Brain microvascular endothelial cell (primary cell): ENCODE data around the gene SGCE.

Experiments
- DNase-seq: peaks from one replicate; pipeline ENCODE4 v3.0.0-alpha.2; 2020
- H3K27ac ChIP-seq: fragments of 250-450 bp; sonication (Bioruptor Pico); 2 replicates; pipeline ENCODE4 v1.5.1; 2020; ENCODE audit warnings: mild to moderate bottlenecking, moderate library complexity
- H3K27me3 ChIP-seq: fragments of 250-450 bp; sonication (Bioruptor Pico); replicated peaks from 2 replicates; pipeline ENCODE4 v1.5.1; 2020; ENCODE audit warnings: mild to moderate bottlenecking
- H3K36me3 ChIP-seq: fragments of 250-450 bp; sonication (Bioruptor Pico); replicated peaks from 2 replicates; pipeline ENCODE4 v1.5.1; 2020; ENCODE audit warnings: mild to moderate bottlenecking
- H3K4me3 ChIP-seq: 2 replicates; pipeline ENCODE4 v1.5.1; 2011; ENCODE audit warnings: low read depth, mild to moderate bottlenecking, control low read depth, low read length, moderate library complexity
- in situ Hi-C: cut with HindIII; loops from 2 replicates; pipeline ENCODE4 v1.10.0; 2017; ENCODE audit warnings: low sequenced_read_pairs, low pct_ligation_motif_present
- TF ChIP-seq, protein P1 (sequence below): IDR thresholded peaks from 2 replicates; pipeline ENCODE4 v1.5.1; 2011; ENCODE audit warnings: low read depth, mild to moderate bottlenecking, moderate library complexity, low read length, control low read depth, inconsistent platforms; ENCODE audit errors: missing control alignments

SGCE gene

DNA sequence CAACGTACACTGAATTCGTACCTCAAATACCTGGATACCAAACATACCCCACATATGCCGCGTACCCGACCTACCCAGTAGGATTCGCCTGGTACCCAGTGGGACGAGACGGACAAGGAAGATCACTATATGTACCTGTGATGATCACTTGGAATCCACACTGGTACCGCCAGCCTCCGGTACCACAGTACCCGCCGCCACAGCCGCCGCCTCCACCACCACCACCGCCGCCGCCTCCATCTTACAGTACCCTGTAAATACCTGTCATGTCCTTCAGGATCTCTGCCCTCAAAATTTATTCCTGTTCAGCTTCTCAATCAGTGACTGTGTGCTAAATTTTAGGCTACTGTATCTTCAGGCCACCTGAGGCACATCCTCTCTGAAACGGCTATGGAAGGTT, 9.5 kb upstream of the SGCE start:
- in situ Hi-C loops: no loop called here
- no peak overlapping the region for H3K27ac ChIP-seq
- H3K4me3 ChIP-seq: no peak overlapping the region
- H3K36me3 ChIP-seq: no peaks in the 10 kb centered on the region
- TF ChIP-seq, protein P1, sequence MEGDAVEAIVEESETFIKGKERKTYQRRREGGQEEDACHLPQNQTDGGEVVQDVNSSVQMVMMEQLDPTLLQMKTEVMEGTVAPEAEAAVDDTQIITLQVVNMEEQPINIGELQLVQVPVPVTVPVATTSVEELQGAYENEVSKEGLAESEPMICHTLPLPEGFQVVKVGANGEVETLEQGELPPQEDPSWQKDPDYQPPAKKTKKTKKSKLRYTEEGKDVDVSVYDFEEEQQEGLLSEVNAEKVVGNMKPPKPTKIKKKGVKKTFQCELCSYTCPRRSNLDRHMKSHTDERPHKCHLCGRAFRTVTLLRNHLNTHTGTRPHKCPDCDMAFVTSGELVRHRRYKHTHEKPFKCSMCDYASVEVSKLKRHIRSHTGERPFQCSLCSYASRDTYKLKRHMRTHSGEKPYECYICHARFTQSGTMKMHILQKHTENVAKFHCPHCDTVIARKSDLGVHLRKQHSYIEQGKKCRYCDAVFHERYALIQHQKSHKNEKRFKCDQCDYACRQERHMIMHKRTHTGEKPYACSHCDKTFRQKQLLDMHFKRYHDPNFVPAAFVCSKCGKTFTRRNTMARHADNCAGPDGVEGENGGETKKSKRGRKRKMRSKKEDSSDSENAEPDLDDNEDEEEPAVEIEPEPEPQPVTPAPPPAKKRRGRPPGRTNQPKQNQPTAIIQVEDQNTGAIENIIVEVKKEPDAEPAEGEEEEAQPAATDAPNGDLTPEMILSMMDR: no peak
- H3K27me3 ChIP-seq: no peaks in the 10 kb centered on the region
- no peak for DNase-seq

DNA sequence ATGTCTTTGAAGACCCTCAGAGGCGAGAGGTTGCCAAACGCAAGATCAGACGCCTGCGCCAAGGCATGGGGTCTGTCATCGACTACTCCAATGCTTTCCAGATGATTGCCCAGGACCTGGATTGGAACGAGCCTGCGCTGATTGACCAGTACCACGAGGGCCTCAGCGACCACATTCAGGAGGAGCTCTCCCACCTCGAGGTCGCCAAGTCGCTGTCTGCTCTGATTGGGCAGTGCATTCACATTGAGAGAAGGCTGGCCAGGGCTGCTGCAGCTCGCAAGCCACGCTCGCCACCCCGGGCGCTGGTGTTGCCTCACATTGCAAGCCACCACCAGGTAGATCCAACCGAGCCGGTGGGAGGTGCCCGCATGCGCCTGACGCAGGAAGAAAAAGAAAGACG, 8.1 kb upstream of the SGCE start:
- no peaks in the 10 kb centered on the region for H3K27me3 ChIP-seq
- no peak for DNase-seq
- TF ChIP-seq, protein P1: no peak
- in situ Hi-C loops: no loop called here
- no peaks in the 10 kb centered on the region for H3K36me3 ChIP-seq
- no peak overlapping the region for H3K27ac ChIP-seq
- H3K4me3 ChIP-seq: no peak overlapping the region

DNA sequence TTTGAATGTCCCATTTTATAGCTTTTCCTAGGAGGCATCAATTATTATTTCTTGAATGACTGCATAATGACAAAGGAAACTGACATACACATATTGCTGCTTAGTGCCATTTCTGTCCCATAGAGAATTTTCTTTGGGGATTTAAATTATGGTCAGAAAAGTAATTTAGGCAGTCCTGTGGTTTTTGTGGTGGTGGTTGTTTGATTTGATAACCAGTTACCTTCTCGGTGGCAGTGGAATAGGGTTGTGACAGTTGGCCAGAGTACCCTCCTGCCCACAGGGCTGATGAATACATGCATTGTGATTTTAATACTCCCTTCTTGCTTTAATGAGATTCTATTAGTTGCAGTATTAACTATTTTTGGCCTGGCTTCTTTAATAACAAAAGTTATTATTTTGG, 6.6 kb upstream of the SGCE start:
- no peak for DNase-seq
- TF ChIP-seq, protein P1: no peak
- in situ Hi-C loops: no loop called here
- H3K27me3 ChIP-seq: no peaks in the 10 kb centered on the region
- no peak overlapping the region for H3K27ac ChIP-seq
- H3K4me3 ChIP-seq: no peak overlapping the region
- H3K36me3 ChIP-seq: no peaks in the 10 kb centered on the region

DNA sequence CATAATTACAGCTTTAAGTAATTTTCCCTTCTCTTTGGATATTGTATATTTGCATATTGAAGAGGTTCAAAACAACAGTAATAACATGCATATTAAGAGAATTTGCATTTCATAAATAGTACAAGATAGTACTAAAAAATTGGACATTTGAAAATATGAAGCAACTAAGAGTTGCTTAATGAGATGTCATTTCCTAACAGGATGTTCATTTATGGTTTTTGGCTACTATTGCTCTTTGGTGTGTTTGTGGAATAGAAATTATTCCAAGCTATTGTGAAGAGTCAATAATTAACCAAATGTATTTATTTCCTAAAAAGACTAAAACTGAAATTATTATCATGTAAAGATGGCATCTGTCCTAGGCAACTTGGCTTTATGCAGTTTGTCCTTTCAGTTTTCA, 4.1 kb upstream of the SGCE start:
- in situ Hi-C loops: no loop called here
- H3K27me3 ChIP-seq: no peaks in the 10 kb centered on the region
- no peaks in the 10 kb centered on the region for H3K36me3 ChIP-seq
- no peak overlapping the region for H3K4me3 ChIP-seq
- TF ChIP-seq, protein P1: no peak
- DNase-seq: no peak
- H3K27ac ChIP-seq: no peak overlapping the region

DNA sequence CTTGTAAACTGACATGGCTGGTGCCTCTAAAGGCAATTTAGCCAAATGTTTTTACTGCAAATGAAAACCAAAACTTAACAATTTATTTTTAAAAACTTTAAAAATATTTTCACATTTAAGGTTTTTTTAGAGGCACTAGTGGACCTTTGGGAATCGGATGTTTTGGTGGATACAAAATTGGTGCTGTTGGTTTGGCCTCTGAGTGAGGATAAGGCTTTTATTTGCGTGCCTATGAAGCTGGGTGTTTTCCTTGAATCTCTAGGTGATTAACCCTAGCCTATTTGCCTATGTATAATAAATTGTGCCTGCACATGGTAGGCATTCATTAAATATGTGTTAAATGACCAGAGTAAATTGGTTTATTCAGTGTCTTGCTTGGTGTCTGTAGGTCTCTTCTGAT, 2.9 kb upstream of the SGCE start:
- H3K27me3 ChIP-seq: no peaks in the 10 kb centered on the region
- H3K4me3 ChIP-seq: no peak overlapping the region
- TF ChIP-seq, protein P1: no peak
- no peak for DNase-seq
- no peak overlapping the region for H3K27ac ChIP-seq
- in situ Hi-C loops: no loop called here
- H3K36me3 ChIP-seq: no peaks in the 10 kb centered on the region
